ENCODE data around the gene TCFL5. TPM values are rescaled to one million over a fixed set of nuclear protein-coding genes. Genes with fewer than 3 reads are reported as not detected.

Gene TCFL5
- total RNA-seq, 1 experiment from 2014 or later, result 29.3 TPM

GRCh38 chr20:62839816-62840215 lies 21.8 kb downstream of the TCFL5 start:
- H3K4me1 ChIP-seq (replicated peaks; ENCODE audit: insufficient read depth), result peaks cover 11% of the 10 kb centered on the region
- ChIA-PET CTCF (no interaction called here), POLR2A (ENCODE audit: unreplicated experiment) (no interaction called here)
- H3K36me3 ChIP-seq (ENCODE audit: low read depth), result no peaks in the 10 kb centered on the region
- no peak overlapping the region for H3K4me3 ChIP-seq
- BruUV-seq (replicated peaks), result no TSS peak
- no peaks in the 10 kb centered on the region for H3K9me2 ChIP-seq (ENCODE audit: insufficient read depth)
- TF ChIP-seq EZH2 (IDR thresholded peaks at IDR 0.05; ENCODE audit: low read depth) (no peak), CTCF (conservative IDR thresholded peaks at IDR 0.05) (no peak)
- no peak overlapping the region for H2AFZ ChIP-seq
- no peaks in the 10 kb centered on the region for H3K79me2 ChIP-seq (ENCODE audit: low read depth)
- no peaks in the 10 kb centered on the region for H3K27me3 ChIP-seq (ENCODE audit: insufficient read depth, low read depth)
- H4K20me1 ChIP-seq (ENCODE audit: insufficient read depth), result no peaks in the 10 kb centered on the region
- DNase-seq, result no peak
- H3K9me3 ChIP-seq (ENCODE audit: insufficient read depth, low read depth), result no peaks in the 10 kb centered on the region
- H3K4me2 ChIP-seq, result no peak overlapping the region
- intact Hi-C loops (cut with micrococcal nuclease; ENCODE audit: unreplicated experiment), result no loop called here
- H3K27ac ChIP-seq, result no peak overlapping the region
- H3F3A ChIP-seq (ENCODE audit: insufficient read depth, low read depth), result peaks cover 21% of the 10 kb centered on the region; the same call in 1 of the 2 replicates

- ChIA-PET POLR2A (ENCODE audit: unreplicated experiment) (interaction anchor here (0.7 kb wide), 1 partner anchor 16 kb away, joined by 3 read pairs; no protein-coding TSS in a partner anchor), CTCF (no interaction called here)
- Histone ChIP-seq H3K79me2 (ENCODE audit: low read depth) (no peaks in the 10 kb centered on the region), H3K9me3 (ENCODE audit: insufficient read depth, low read depth) (no peaks in the 10 kb centered on the region), H3K36me3 (ENCODE audit: low read depth) (no peaks in the 10 kb centered on the region), H3K4me2 (no peak overlapping the region), H3K27me3 (ENCODE audit: insufficient read depth, low read depth) (no peaks in the 10 kb centered on the region), H3K4me3 (no peak overlapping the region), H3K9me2 (ENCODE audit: insufficient read depth) (no peaks in the 10 kb centered on the region), H3F3A (ENCODE audit: insufficient read depth, low read depth) (peaks cover 21% of the 10 kb centered on the region; the same call in 1 of the 2 replicates), H2AFZ (no peak overlapping the region), H4K20me1 (ENCODE audit: insufficient read depth) (no peaks in the 10 kb centered on the region), H3K27ac (no peak overlapping the region), H3K4me1 (replicated peaks; ENCODE audit: insufficient read depth) (peaks cover 13% of the 10 kb centered on the region)
- intact Hi-C loops (cut with micrococcal nuclease; ENCODE audit: unreplicated experiment), result no loop called here
- no peak for DNase-seq
- TF ChIP-seq CTCF (conservative IDR thresholded peaks at IDR 0.05) (no peak), EZH2 (IDR thresholded peaks at IDR 0.05; ENCODE audit: low read depth) (no peak)
- BruUV-seq (replicated peaks), result no TSS peak
Observed at GRCh38 chr20:62839261-62839660, 22.4 kb downstream of the TCFL5 start.

GRCh38 chr20:62838128-62838891 lies 23.3 kb downstream of the TCFL5 start:
- H3K27ac ChIP-seq, result no peak overlapping the region
- no peaks in the 10 kb centered on the region for H3K79me2 ChIP-seq (ENCODE audit: low read depth)
- H2AFZ ChIP-seq, result no peak overlapping the region
- CTCF ChIA-PET, result no interaction called here
- no peaks in the 10 kb centered on the region for H3K36me3 ChIP-seq (ENCODE audit: low read depth)
- H3F3A ChIP-seq (ENCODE audit: insufficient read depth, low read depth), result peaks cover 21% of the 10 kb centered on the region; the same call in 1 of the 2 replicates
- H4K20me1 ChIP-seq (ENCODE audit: insufficient read depth), result no peaks in the 10 kb centered on the region
- peak overlapping the region; percentile 14 for H3K4me2 ChIP-seq
- no peaks in the 10 kb centered on the region for H3K27me3 ChIP-seq (ENCODE audit: insufficient read depth, low read depth)
- H3K9me2 ChIP-seq (ENCODE audit: insufficient read depth), result no peaks in the 10 kb centered on the region
- POLR2A ChIA-PET (ENCODE audit: unreplicated experiment), result interaction anchor here (0.7 kb wide), 1 partner anchor 15 kb away, joined by 3 read pairs; no protein-coding TSS in a partner anchor
- intact Hi-C loops (cut with micrococcal nuclease; ENCODE audit: unreplicated experiment), result no loop called here
- H3K4me1 ChIP-seq (replicated peaks; ENCODE audit: insufficient read depth), result peaks cover 19% of the 10 kb centered on the region
- no peaks in the 10 kb centered on the region for H3K9me3 ChIP-seq (ENCODE audit: insufficient read depth, low read depth)
- H3K4me3 ChIP-seq, result no peak overlapping the region
- TF ChIP-seq CTCF (conservative IDR thresholded peaks at IDR 0.05), result no peak
- no peak for TF ChIP-seq EZH2 (IDR thresholded peaks at IDR 0.05; ENCODE audit: low read depth)
- no TSS peak for BruUV-seq (replicated peaks)
- DNase-seq, result peak; percentile 73
